ENCODE results near the gene UGT2A1.
"Not testable (repeated sequence)": the region's sequence is repeated elsewhere in the genome, so short reads cannot be mapped to it uniquely, and the experiment has no call there.

The UGT2A1 gene

DNA sequence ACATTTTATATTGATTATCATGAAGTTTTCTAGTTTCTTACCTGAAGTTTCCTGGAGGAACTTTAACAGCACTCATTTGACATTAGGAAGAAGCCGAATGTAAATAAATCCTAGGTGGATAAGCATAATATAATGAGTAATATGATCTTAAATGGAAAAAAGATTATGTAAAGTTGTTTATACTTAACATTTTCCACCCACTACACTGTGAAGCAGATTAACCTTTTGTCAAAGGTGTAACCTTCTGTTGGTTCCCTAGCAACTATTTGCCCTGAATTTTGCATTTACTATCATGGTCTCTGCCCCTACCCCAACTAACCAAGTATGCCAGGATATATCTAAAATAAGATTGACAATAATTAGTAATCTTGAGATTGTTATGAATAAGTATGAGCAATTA lies at the start of gene UGT2A1:
UGT2A1 (minus strand) TSS at position 101 of the 400 bp plus-strand sequence. CDS start 5,603 bp downstream, outside the sequence.
- no peak within 1 kb of the TSS for H3K4me3 ChIP-seq
- TF ChIP-seq, protein P1, sequence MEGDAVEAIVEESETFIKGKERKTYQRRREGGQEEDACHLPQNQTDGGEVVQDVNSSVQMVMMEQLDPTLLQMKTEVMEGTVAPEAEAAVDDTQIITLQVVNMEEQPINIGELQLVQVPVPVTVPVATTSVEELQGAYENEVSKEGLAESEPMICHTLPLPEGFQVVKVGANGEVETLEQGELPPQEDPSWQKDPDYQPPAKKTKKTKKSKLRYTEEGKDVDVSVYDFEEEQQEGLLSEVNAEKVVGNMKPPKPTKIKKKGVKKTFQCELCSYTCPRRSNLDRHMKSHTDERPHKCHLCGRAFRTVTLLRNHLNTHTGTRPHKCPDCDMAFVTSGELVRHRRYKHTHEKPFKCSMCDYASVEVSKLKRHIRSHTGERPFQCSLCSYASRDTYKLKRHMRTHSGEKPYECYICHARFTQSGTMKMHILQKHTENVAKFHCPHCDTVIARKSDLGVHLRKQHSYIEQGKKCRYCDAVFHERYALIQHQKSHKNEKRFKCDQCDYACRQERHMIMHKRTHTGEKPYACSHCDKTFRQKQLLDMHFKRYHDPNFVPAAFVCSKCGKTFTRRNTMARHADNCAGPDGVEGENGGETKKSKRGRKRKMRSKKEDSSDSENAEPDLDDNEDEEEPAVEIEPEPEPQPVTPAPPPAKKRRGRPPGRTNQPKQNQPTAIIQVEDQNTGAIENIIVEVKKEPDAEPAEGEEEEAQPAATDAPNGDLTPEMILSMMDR (IDR thresholded peaks at IDR 0.05) = no peak
- no peak for DNase-seq (ENCODE audit: low spot score)
- no peak within 1 kb of the TSS for H3K27ac ChIP-seq

DNA sequence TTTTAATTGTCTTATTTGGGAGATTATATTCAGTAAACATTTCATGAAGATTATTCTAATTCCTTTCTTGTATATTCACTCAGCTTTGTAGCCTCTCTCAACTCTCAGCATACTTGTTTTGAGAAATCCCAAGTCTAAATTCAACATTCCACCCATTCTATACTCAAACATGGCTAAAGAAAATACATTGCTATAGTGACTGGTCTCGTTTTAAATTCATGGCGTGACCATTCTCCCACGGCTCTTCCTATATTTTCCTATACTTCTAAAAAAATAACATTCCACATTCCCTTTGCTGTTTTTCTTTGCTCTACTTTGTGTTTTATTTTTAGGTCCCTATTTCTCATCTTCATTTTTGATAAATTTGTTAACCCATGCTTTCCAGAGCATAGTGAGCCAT lies 49.2 kb upstream of the UGT2A1 start:
- DNase-seq (ENCODE audit: low spot score) = no peak
- no peak overlapping the region for H3K4me3 ChIP-seq
- H3K27ac ChIP-seq = no peak overlapping the region
- TF ChIP-seq, protein P1 (IDR thresholded peaks at IDR 0.05) = no peak

DNA sequence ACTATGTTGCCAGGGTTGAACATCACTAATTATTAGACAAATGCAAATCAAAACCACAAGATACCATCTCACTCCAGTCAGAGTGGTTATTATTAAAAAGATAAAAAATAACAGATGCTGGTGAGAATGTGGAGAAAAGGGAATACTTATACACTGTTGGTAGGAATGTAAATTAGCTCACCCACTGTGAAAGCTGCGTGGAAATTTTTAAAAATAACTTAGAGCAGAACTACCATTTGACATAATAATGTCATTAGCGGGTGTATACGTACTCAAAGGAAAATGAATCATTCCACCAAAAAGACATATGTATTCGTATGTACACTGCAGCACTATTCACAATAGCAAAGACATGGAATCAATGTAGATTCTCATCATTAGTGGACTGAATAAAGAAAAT lies 48.6 kb upstream of the UGT2A1 start:
- no peak for DNase-seq (ENCODE audit: low spot score)
- no peak overlapping the region for H3K27ac ChIP-seq
- TF ChIP-seq, protein P1 (IDR thresholded peaks at IDR 0.05) = no peak
- no peak overlapping the region for H3K4me3 ChIP-seq

DNA sequence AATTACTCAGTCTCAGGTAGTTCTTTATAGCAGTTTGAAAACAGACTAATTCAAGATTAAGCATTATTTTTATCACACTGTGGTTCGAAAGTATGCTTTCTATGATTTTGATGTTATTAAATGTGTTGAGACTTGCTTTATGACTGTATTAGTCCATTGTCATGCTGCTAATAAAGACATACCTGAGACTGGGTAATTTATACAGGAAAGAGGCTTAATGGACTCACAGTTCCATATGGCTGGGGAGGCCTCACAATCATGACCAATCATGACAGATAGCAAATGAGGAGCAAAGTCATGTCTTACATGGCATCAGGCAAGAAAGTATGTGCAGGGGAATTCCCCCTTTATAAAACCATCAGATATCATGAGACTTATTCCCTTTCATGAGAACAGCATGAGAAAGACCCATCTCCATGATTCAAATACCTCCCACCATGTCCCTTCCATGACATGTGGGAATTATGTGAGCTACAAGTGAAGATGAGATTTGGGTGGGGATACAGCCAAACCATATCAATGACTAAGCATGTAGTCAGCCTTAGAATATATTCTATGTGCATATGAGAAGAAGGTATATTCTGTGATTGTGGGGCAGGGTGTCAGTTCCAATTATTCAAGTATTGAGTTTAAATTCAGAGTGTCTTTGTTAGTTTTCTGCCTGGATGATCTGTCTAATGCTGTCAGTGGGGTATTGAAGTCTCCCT lies 44.6 kb upstream of the UGT2A1 start:
- H3K27ac ChIP-seq = no peak overlapping the region
- no peak for DNase-seq (ENCODE audit: low spot score)
- no peak overlapping the region for H3K4me3 ChIP-seq
- TF ChIP-seq, protein P1 (IDR thresholded peaks at IDR 0.05) = no peak

DNA sequence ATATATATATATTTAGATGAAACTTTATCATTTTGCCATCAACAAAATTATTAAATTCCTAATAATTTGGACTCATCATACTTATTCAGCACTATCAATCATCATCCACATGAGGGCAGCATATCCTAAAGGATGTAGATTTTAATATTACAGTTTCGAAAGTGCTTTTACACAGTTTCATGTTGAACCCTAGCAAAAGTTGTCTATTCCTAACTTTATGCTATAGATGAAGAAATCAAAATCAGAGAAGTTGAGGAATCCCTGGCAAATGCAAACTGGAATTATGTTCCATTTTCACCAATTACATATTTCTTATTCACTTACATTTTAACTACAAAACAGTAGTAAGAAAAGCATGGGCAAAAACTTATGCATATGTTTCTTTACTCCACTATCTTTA lies 36.6 kb upstream of the UGT2A1 start:
- Histone ChIP-seq H3K4me3 (no peak overlapping the region), H3K27ac (no peak overlapping the region)
- TF ChIP-seq, protein P1 (IDR thresholded peaks at IDR 0.05) = no peak
- no peak for DNase-seq (ENCODE audit: low spot score)

DNA sequence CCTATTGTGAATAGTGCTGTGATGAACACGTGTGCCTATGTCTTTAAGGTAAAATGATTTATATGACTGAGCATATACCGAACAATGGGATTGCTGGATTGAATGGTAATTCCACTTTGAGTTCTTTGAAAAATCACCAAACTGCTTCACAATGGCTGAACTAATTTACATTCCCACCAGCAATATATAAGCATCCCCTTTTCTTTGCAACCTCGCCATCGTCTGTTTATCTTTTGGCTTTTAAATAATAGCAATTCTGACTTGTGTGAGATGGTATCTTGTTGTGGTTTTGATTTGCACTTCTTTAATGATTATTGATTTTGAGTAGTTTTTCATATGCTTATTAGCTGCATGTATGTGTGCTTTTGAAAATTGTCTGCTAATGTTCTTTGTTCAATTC lies 31.8 kb upstream of the UGT2A1 start:
- TF ChIP-seq, protein P1 (IDR thresholded peaks at IDR 0.05) = no peak
- DNase-seq (ENCODE audit: low spot score) = no peak
- no peak overlapping the region for H3K4me3 ChIP-seq
- no peak overlapping the region for H3K27ac ChIP-seq

DNA sequence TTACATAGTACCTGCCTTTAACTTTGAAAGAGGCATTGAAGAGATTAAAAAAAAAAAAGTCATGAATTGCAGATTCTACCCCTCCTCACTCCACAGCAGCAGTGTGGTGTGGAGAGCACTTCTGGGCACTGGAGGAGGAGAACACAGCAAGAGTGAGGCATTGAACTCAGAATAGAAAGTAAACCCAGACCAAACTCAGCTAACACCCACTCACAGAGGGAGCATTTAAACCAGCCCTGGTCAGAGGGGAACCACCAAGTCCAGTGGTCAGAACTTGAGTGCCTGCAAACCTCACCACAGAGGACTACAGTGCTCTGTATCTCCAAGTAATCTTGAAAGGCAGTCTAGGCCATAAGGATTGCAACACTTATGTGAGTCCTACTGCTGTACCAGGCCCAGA lies 15.6 kb upstream of the UGT2A1 start:
- H3K4me3 ChIP-seq = no peak overlapping the region
- no peak for DNase-seq (ENCODE audit: low spot score)
- no peak overlapping the region for H3K27ac ChIP-seq
- TF ChIP-seq, protein P1 (IDR thresholded peaks at IDR 0.05) = no peak

DNA sequence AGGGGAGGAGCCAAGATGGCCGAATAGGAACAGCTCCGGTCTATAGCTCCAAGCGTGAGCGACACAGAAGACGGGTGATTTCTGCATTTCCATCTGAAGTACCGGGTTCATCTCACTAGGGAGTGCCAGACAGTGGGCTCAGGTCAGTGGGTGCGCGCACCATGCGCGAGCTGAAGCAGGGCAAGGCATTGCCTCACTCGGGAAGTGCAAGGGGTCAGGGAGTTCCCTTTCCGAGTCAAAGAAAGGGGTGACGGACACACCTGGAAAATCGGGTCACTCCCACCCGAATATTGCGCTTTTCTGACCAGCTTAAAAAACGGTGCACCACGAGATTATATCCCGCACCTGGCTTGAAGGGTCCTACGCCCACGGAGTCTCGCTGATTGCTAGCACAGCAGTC lies 11.0 kb upstream of the UGT2A1 start:
- DNase-seq (ENCODE audit: low spot score); H3K27ac ChIP-seq; H3K4me3 ChIP-seq: not testable (repeated sequence)

DNA sequence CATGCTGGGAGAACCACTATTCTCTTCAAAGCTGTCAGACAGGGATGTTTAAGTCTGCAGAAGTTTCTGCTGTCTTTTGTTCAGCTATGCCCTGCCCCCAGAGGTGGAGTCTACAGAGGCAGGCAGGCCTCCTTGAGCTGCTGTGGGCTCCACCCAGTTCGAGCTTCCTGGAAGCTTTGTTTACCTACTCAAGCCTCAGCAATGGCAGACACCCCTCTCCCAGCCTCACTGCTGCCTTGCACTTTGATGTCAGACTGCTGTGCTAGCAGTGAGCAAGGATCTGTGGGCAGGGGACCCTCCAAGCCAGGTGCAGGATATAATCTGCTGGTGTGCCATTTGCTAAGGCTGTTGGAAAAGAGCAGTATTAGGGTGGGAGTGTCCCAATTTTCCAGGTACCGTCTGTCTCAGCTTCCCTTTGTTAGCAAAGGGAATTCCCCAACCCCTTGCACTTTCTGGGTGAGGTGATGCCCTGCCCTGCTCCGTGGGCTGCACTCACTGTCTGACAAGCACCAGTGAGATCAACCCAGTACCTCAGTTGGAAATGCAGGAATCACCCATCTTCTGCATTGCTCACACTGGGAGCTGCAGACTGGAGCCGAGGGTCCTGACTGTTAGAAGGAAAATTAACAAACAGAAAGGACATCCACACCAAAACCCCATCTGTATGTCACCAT lies 8.2 kb upstream of the UGT2A1 start:
- not testable (repeated sequence) for H3K27ac ChIP-seq; DNase-seq (ENCODE audit: low spot score); H3K4me3 ChIP-seq

Measured in coronary artery (tissue), 2 donors.